Measurements from ENCODE around the gene CAMK2G. TPM values are rescaled to one million over a fixed set of nuclear protein-coding genes. Genes with fewer than 3 reads are reported as not detected.

The CAMK2G gene
- 10 to 100 TPM; 46.8 to 47.8 TPM for total RNA-seq

GRCh38 chr10:73874267-73875138 lies at the start of gene CAMK2G:
TSS of gene CAMK2G (minus strand) at chr10:73874555. CDS start at chr10:73874461, 94 bp downstream.

GRCh38 chr10:73910764-73911552 lies 36.6 kb upstream of the CAMK2G start, which contains the start of gene PLAU:
TSS of gene PLAU (plus strand) at chr10:73911132. CDS start at chr10:73911556, 424 bp downstream.

GRCh38 chr10:73785211-73785720 lies 89.1 kb downstream of the CAMK2G start, which contains the start of gene ZSWIM8:
TSS of gene ZSWIM8 (plus strand) at chr10:73785606. CDS start at chr10:73785879, 273 bp downstream.

GRCh38 chr10:73781879-73782748 lies 92.2 kb downstream of the CAMK2G start, which contains the start of gene CHCHD1:
TSS of gene CHCHD1 (plus strand) at chr10:73782048. CDS start at chr10:73782076, 28 bp downstream.

Other genes starting within 250 kb of the CAMK2G start
- not detected for gene MYOZ1, start 233.1 kb downstream of the CAMK2G start, total RNA-seq
- not detected for gene SYNPO2L, start 218.5 kb downstream of the CAMK2G start, total RNA-seq
- 10 to 100 TPM in 1 of 2 experiments, 1 to 10 TPM in 1; 9.0 to 10.9 TPM for gene AGAP5, start 176.4 kb downstream of the CAMK2G start, total RNA-seq
- gene SEC24C, start 130.2 kb downstream of the CAMK2G start, total RNA-seq: 10 to 100 TPM; 91.5 to 92.3 TPM
- gene CHCHD1, start 92.5 kb downstream of the CAMK2G start, total RNA-seq: 10 to 100 TPM; 26.4 to 27.6 TPM
- gene ZSWIM8, start 88.9 kb downstream of the CAMK2G start, total RNA-seq: 10 to 100 TPM; 71.5 to 75.0 TPM
- 10 to 100 TPM; 65.1 to 68.7 TPM for gene NDST2, start 63.0 kb downstream of the CAMK2G start, total RNA-seq
- gene PLAU, start 36.6 kb upstream of the CAMK2G start, total RNA-seq: 1 to 10 TPM in 1 of 2 experiments, under 1 TPM in 1; 0.48 to 1.0 TPM
- 10 to 100 TPM; 47.9 to 52.2 TPM for gene VCL, start 123.6 kb upstream of the CAMK2G start, total RNA-seq

Data from activated naive CD4-positive, alpha-beta T cell treated with anti-CD3 and anti-CD28 coated beads, Interleukin-2, amount 10 ng/mL, durations not matched to agents 5 hours and 36 hours (primary cell).